GM21381 (cell line): ENCODE data around the gene SLC44A4.
A peak's percentile ranks its signal among the peaks of the same experiment; 100 is the strongest.
"Not testable (repeated sequence)": the region's sequence is repeated elsewhere in the genome, so short reads cannot be mapped to it uniquely, and the experiment has no call there.

ENCODE experiments used
- ATAC-seq: cut with Tn5 transposase; IDR thresholded peaks from one replicate; pipeline ENCODE4 v1.9.1; 2021; ENCODE audit warnings: mild to moderate bottlenecking, moderate library complexity; ENCODE audit not compliant: unreplicated experiment

Gene SLC44A4

GRCh38 chr6:31861150-31861549 is 17.6 kb downstream of the SLC44A4 start:
- no peak for ATAC-seq

DNA sequence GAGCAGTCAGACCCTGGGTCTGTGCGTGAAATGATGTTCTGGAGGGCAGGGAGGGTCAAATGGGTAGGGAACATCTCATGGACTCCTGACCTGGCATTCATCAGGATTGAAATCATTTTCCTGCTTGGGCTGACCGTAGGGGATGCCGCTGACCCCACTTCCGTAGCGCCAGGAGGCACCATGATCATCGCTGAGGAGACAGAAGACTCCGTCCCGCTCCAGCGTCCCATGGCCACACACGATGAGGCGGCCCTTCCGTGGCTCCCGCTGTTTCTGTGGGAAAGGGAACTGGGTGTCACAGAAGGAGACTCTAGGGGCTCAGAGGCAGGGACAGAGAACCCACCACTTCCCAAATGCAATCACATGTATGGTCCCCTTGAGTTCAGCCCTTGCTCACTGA is 18.4 kb downstream of the SLC44A4 start:
- ATAC-seq = no peak

- ATAC-seq = no peak
Measured at GRCh38 chr6:31859923-31860322, 18.9 kb downstream of the SLC44A4 start.

- ATAC-seq = no peak
Measured at GRCh38 chr6:31858707-31859106, 20.1 kb downstream of the SLC44A4 start.

GRCh38 chr6:31857774-31858173 is 21.0 kb downstream of the SLC44A4 start:
- ATAC-seq = not testable (repeated sequence)

GRCh38 chr6:31851980-31852718 is 26.6 kb downstream of the SLC44A4 start:
- ATAC-seq = not testable (repeated sequence)

GRCh38 chr6:31851485-31851832 is 27.3 kb downstream of the SLC44A4 start:
- no peak for ATAC-seq

DNA sequence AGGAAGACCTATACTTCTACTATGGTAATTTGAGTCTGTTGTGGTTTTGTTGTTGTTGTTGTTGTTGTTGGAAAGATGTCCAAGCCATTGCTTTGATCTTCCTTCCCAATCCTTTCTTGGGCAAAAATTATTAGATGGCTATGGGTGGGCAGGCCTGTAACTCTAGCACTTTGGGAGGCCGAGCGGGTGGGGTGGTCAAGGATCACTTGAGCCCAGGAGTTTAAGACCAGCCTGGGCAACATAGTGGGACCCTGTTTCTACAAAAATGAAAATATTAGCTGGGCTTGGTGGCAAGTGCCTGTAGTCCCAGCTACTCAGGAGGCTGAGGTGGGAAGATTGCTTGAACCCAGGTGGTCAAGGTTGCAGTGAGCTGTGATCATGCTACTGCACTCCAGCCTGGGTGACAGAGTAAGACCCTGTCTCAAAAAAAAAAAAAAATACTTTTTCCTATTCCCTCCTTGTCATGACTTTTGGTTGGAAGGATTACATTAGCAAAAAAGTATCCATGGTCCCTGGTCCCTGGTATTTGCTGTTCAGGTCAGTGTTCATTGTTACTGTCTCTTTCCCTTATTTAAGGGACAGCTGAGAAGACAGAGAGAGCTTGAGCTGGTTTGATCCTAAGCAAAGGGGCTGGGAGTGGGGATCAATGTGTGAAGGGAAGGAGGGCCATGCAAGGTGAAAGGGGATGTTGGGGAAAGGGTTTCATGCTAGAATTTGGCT is 27.9 kb downstream of the SLC44A4 start:
- no peak for ATAC-seq

- ATAC-seq = no peak
Measured at GRCh38 chr6:31847276-31847978, 31.4 kb downstream of the SLC44A4 start.

DNA sequence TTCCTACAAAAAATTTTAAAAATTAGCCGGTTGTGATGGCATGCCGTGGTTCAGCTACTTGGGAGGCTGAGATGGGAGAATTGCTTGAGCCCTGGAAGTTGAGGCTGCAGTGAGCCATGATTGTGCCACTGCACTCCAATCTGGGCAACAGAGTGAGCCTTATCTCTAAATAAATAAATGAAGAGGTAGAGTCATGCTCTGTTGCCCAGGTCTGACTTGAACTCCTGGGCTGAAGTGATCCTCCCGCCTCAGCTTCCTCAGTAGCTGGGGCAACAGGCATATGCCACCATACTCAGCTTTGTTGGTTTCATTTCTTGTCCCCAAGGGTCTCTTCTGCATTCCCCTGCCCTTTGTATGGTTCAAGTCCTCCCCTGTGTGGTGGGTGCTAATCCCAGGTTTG is 34.3 kb downstream of the SLC44A4 start:
- ATAC-seq = no peak

GRCh38 chr6:31842053-31842452 is 36.7 kb downstream of the SLC44A4 start:
- no peak for ATAC-seq

DNA sequence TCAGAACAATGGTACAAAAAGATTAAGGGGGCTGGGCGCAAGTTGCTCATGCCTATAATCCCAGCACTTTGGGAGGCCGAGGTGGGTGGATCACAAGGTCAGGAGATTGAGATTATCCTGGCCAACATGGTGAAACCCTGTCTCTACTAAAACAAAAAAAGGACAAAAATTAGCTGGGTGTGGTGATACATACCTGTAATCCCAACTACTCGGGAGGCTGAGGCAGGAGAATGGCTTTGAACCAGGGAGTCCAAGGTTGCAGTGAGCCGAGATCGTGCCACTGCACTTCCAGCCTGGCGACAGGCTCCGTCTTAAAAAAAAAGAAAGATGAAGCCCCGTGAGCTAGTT is 39.0 kb downstream of the SLC44A4 start:
- not testable (repeated sequence) for ATAC-seq

DNA sequence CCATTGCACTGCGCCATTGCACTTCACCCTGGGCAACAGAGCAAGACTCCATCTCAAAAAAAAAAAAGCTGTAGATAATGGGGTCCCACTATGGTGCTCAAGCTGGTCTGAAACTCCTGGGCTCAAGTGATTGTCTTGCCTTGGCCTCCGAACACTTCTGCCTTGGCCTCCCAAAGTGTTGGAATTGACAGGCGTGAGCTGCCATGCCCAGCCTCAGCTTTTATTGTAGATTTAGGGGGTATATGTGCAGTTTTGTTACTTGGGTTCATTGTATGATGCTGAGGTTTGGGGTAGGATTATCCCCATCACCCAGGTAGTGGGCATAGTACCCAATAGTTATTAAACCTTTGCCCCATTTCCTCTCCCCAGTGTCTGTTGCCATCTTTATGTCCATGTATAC is 39.8 kb downstream of the SLC44A4 start:
- ATAC-seq = no peak

DNA sequence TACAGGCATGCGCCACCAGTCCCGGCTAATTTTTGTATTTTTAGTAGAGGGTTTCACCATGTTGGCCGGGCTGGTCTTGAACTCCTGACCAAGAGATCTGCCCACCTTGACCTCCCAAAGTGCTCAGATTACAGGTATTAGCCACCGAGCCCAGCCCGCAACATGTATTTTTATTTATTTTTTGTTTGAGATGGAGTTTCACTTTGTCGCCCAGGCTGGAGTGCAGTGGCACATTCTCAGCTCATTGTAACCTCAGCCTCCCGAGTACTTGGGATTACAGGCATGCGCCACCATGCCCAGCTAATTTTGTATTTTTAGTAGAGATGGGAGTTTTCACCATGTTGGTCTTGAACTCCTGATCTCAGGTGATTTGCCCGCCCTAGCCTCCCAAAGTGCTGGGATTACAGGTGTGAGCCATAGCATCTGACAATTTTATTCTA is 40.7 kb downstream of the SLC44A4 start:
- ATAC-seq = not testable (repeated sequence)

- ATAC-seq = no peak
Measured at GRCh38 chr6:31837369-31838113, 41.3 kb downstream of the SLC44A4 start.

DNA sequence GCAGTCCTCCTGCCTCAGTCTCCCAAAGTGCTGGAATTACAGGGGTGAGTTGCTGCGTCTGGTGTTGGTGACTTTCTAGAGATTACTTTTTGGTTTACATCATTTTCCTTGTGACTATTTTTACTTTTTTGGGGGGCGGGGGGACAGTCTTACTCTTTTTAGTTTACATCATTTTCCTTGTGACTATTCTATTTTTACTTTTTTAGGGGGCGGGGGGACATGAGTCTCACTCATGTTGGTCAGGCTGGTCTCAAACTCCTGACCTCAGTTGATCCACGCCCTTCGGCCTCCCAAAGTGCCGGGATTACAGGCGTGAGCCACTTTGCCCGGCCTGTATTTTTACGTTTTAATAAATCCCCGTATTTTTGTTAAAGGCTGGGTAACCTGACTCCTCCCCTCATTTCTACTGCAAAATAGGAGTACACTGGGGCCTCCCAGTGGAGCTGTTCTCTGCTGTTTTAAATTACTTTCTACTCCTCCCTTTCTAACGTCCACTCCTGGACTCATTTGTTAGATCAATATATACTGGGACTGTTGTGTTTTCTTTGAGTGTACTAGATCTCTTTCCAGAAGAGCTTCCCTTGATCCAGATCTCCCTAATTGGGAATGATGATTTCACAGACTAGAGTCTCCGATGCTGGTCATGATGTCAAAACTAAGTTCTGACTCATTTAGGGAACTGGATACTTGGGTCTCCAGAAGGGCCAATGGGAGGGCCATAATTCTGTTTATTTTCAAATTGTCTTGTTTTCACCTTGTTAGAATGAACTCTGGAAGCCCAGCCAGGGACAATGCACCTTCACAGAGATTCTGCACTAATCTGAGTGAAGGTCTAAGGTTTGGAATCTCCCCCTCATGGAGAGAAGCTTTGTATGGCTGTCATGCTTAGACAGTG is 42.1 kb downstream of the SLC44A4 start:
- ATAC-seq = no peak

GRCh38 chr6:31836047-31836473 is 42.7 kb downstream of the SLC44A4 start:
- no peak for ATAC-seq

DNA sequence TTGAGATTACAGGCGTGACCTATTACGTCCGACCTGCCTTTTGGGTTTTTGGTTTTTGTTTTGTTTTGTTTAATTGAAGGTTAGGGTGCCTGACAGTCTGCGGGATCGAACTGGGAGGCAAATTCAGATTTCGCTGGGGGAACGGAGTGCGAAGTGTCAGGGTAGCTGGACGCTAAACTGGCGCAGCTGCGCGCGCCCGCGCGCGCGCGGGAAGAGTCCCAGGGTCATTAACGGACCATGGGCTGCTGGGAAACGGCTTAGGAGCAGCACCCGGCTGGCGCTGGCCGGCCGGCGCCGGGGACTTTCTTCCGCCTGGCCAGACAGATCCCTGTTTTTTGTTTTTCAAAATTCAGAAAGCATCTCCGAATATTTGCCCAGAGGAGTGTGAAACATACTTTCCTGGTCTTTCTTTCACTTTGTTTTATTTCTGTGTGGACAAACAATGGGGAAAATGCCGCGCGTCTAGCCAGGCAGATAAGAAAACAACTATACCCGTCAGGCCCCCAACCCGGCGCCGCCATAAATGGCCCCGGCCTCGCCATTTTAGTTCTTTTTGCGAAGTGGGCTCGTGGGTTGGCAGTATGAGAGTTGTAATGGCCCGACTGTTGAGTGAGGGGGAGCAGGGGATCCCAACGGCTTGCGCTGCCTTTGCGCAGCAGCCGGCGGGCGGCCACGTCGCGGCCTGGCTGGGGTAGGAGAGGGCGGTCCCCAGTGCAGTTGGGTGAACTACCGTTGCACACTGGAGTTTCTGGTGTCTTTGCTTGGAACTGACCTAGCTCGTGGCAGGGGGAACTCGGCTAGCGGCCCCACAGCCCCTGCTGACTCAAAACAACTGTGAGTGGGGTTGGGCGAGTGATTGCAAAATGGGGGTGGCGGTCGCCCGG is 44.2 kb downstream of the SLC44A4 start:
- ATAC-seq = peak; percentile 42
